Measurements from ENCODE around the gene TFRC.
"Not testable (repeated sequence)": the region's sequence is repeated elsewhere in the genome, so short reads cannot be mapped to it uniquely, and the experiment has no call there.

TFRC gene

DNA sequence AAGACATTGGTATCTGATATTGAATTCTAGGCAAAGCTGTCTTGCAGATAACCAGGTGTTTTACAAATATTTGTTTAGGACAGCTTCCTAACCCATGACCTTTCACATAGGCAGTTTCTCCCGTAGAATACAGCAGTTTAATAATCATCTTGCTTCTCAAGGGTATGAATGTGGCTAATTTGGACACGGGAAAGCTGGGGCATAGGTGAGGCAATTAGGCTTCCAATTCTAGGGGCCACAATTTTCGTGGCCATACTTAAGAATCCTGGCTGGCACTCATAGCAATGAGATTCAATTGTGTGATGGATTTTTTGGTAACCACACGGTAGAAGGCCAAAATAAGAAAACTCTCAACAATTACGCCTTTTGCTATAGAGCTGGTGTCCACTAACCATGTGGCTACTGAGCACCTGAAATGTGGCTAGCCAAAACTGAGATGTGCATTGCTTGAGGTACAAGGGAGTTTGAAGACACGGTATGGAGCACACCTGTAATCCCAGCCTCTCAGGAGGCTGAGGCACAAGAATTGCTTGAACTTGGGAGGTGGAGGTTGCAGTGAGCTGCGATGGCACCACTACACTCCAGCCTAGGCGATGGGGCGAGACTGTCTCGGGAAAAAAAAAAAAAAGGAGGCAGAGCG lies 34.4 kb downstream of the TFRC start:
- no peak for DNase-seq

GRCh38 chr3:196044513-196044912 lies 37.4 kb downstream of the TFRC start:
- no peak for DNase-seq

DNA sequence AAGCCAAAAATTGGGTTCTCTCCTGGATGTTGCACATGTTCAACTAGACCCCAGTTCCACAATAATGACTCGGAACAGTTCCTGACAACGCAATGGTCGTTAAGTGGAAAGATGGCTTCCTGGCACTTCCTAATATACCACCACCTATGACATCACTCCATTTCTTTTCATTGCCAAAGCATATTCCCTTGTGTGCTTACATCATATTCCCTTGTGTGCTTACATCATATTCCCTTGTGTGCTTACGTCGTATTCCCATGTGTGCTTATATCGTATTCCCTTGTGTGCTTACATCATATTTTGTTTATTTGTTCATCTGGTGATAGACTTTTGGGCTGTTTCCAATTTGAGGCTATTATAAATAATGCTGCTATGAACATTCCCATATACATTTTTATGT lies 39.2 kb downstream of the TFRC start:
- DNase-seq: no peak

GRCh38 chr3:196039359-196039758 lies 42.5 kb downstream of the TFRC start:
- no peak for DNase-seq

DNA sequence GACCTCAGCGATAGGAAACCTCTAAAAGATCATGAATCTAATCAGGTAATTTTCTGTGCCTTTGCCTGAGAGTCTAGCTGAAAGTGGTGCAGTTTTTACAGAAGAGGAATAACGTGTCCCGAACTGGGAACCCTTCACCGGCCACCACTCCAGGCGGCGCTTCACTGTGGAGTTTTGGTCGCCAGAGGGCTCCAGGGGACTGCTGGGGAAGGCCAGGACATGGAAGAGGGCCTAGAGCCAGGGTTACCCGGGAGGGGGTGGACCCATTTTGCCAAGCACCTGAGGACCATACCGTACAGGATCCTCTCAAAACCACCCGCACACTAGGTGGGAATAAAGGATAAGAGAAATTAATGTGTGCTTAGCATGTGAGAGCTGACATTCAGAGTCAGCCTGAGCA lies 55.8 kb downstream of the TFRC start:
- not testable (repeated sequence) for DNase-seq

DNA sequence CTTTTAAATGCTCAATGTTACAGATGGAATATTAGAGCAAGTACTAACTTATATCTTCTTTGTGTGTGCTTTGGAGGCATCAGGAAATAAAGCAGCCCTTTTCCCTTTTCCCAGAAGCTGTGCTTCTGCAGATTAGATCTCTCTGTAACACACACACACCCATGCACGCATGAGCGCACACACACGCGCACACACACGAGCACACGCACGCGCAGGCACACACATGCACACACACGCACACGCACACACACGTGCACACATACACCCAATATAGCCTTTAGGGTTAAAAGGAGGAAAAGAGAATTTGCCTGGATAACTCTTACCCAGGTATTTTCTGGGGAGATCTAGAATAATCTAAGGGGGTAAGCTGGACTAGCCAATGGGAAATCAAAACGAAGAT lies 56.9 kb downstream of the TFRC start:
- DNase-seq: no peak

- DNase-seq: no peak
Measured at GRCh38 chr3:196023947-196024346, 57.9 kb downstream of the TFRC start.

DNA sequence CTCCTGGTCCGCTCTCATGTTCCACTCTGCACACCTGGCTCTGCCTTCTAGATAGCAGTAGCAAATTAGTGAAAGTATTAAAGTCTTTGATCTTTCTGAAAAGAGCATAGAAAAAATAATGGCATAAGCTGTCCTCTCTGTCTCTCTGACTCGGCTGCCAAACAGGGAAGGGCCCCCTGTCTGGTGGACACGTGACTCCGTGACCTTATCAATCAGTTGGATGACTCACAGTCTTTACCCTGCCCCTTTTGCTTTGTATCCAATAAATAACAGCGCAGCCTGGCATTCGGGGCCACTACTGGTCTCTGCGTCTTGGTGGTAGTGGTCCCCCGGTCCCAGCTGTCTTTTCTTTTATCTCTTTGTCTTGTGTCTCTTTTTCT lies 59.4 kb downstream of the TFRC start:
- DNase-seq: not testable (repeated sequence)

GRCh38 chr3:196020373-196020772 lies 61.5 kb downstream of the TFRC start:
- no peak for DNase-seq

- DNase-seq: not testable (repeated sequence)
Measured at GRCh38 chr3:196019576-196019975, 62.3 kb downstream of the TFRC start.

GRCh38 chr3:196018159-196018558 lies 63.7 kb downstream of the TFRC start:
- not testable (repeated sequence) for DNase-seq

DNA sequence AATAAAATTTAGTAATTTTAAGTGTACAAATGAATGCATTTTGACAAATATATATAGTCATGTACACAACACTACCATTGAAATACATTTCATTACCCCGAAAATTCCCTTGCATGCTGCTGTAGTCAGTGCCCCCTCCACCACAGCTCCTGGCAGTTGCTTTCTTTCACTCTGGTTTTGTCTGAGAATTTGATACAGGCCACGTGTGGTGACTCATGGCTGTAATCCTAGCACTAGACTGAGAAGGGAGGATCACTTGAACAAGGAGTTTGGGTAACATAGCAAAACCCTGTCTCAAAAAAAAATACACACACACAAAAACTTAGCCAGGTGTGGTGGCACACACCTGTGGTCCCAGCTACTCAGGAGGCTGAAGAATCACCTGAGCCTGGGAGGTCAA lies 65.4 kb downstream of the TFRC start:
- no peak for DNase-seq

DNA sequence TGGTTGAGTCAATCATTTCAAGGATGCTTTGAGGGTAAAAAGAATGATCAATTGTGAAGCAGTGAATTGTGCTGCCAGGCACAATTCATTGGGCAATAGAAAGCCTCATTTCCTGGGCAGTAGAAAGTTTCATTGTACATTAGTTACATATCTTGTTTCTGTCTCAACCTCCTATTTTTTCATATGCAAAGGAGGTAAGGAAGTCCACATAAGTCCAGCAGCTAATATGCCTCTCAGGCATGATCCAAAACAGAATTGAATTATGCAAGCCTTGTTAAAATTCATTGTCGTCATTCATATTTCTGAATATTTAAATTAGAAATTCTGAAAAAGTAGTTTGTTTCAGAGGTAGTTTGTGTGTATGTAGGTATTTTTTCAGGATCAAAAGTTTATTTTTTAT lies 65.8 kb downstream of the TFRC start:
- DNase-seq: no peak

DNA sequence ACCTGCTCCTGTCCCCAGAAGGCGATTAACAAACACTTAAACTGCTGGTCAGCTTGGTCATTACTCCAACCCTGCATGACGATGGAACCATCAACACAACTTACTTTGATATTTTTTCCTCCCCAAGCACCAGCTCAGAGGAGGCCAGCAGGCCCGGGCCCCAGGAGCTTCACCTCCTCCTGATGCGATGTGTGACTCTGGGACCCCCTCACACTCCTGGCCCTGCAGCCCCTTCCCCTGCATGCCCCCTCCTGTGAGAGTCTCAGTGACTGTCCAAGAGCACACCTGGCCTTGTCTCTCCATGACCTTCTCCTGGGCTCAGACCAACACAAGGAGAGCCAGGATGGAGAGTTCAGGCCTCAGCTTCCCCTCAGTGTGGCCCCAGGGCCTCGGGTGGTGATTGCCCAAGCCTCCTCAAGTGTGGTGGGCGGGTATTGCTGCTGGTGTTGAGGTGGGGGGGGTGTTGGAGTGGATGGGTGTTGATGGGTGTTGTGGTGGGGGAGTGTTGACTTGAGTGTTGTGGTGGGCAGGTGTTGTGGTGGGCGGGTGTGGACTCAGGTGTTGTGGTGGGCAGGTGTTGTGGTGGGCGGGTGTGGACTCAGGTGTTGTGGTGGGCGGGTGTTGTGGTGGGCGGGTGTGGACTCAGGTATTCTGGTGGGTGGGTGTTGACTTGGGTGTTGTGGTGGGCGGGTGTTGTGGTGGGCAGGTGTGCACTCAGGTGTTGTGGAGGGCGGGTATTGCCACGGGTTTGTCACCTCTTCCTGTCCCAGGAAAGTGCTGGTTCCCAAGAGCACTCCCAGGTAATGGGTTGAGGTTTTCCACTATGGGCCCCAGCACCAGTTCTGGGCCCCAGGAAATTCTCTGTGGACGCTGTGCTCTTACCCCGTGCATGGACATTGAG lies 68.1 kb downstream of the TFRC start:
- DNase-seq: no peak

DNA sequence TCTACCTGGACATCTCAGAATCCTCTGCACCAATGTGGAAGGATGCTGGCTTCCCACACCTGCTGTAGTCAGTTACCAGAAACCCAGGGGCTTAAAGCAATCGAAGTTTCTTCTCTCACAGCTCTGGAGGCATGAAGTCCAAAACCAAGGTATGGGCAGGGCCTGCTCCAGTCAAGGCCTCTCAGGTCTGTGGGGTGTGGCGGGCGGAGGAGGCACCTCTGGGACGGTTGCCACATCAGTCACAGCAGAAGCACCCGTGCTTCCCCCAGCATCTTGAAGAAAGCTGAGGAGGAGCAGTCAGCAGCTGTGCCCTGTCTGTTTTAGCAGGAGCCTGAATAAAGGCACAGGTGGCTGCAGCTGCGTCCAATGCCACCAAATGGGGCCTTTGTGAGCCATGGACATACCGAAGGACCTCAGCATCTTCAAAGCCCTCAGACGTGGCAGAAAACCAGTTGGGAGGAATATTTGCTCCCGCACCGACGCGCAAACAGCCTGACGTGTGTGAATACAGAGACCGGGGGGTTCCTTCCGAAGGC lies 68.9 kb downstream of the TFRC start:
- DNase-seq: no peak

- DNase-seq: no peak
Measured at GRCh38 chr3:196012481-196012880, 69.4 kb downstream of the TFRC start.

GRCh38 chr3:196009456-196009855 lies 72.4 kb downstream of the TFRC start:
- DNase-seq: no peak

- DNase-seq: no peak
Measured at GRCh38 chr3:196008929-196009328, 73.0 kb downstream of the TFRC start.

DNA sequence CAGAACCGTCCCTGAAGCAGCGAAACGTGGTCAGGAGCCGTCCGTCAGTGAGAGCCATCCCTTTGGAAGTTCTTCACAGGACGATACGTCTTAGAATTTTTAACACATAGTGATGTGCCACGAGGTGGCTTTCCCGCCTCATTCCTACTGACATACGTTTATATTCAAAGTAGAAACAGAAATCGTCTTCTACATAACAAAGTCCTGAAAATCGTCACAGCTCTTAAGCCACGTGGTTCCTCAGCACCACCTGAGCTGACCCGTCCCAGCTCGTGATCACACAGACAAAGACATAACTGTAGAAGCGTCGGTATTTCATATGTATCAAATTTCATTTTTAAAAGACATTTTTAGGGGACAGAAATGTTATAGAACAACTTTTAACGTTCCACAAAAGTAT lies 73.5 kb downstream of the TFRC start:
- no peak for DNase-seq

DNA sequence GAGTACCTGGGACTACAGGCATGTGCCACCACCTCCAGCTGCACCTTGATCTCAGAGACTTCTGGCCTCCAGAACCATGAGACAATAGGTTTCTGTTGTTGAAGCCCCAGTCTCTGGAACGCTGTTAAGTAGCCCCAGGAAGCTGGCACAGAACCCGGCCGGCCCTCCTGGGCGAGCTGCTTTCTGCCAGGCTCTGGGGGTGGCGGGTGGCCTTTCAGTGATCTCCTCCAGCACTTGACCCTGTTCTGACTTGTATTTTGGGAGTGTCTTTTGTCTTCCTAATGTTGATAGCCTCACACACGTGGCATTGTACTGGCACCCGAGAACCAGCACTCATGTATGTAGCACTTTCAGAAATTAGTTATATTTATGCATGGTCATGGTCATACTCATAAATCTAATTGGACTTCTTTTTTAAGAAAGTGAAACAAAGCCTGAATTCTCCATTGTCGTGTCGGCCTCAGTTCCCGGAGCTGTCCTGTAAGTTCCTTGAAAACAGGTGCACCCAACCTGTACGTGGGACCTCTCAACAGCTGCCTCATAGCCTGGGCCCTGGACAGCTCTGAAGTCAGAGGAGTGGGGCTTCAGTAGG lies 74.0 kb downstream of the TFRC start:
- DNase-seq: no peak

GRCh38 chr3:196005338-196005737 lies 76.6 kb downstream of the TFRC start:
- DNase-seq: not testable (repeated sequence)

- not testable (repeated sequence) for DNase-seq
Measured at GRCh38 chr3:196004359-196005052, 77.4 kb downstream of the TFRC start.

GRCh38 chr3:196003611-196004010 lies 78.3 kb downstream of the TFRC start:
- no peak for DNase-seq

Data from activated CD4-positive, alpha-beta T cell treated with anti-CD3 and anti-CD28 coated beads for 4 hours (primary cell).